HS-27A (cell line): ENCODE data around the gene STXBP6.

Experiments
- DNase-seq: peaks from one replicate; pipeline ENCODE4 v3.0.0-alpha.2; 2012; ENCODE audit warnings: low read depth, missing footprints

Gene STXBP6

DNA sequence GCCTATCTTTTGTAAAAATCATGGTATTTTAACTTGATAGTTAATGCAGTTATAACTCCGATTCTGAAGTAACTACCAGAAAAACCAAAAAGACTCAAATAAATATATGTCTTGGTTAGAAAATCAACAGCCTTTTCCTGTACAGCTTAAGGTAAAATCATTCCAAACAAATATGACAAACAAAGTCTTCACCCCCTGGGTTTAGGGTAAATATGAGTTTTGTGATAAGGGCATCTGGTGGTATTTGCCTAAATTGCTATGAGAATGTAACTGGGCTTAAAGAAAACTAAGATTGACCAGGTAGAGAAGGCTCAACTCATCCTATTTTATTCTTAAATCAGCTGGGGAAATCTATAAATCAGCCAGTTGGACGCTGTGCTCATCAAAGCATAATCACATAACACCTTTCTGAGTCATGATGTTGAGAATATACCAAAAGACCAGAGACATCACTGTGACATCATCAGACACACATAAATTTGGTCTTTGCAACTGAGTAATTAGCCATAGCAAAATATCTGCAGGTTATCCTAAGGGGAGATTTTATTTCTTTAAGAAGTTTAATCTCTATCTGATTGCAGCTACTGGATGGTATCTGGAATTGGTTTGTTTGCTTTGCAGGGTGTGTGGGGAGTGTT lies 133.9 kb downstream of the STXBP6 start:
- no peak for DNase-seq

GRCh38 chr14:24915403-24915921 lies 134.5 kb downstream of the STXBP6 start:
- DNase-seq: no peak

DNA sequence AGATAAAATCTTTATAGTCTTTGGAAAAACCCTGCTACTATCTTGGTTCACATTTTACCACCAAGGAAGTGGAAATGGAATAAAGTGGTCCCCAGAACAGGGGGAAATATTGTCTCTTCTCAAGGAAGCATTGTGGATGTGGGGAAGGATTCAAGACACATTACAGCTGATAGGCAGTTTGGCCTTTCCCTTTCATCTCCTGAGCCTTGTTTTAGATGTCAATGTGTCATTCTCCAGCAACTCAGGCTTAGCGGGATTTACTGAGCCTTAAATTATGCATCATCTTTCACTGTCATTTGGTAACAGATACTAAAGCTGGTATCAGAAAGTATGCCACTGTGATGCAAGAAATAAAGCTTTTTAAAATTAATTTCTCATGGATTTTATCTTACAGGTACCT lies 136.2 kb downstream of the STXBP6 start:
- DNase-seq: no peak

DNA sequence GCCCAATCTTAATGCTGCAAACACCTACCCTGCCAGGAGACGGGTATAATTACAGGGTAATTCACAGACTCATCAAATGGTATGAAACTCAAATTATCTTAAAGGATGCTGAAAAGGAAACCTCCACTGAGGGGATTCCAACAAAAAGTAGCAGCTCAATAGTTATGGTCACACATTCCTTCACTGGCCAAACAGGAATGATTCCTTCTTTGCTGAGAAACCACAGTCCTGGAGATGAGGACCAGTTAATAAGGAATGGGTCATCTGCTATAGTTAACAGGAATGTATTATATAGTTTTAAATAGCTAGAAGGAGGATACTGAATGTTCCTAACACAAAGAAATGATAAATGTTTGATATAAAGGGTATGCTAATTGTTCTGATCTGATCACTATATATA lies 136.9 kb downstream of the STXBP6 start:
- DNase-seq: no peak

GRCh38 chr14:24911324-24912109 lies 138.4 kb downstream of the STXBP6 start:
- peak; percentile 48 for DNase-seq

GRCh38 chr14:24910408-24910986 lies 139.4 kb downstream of the STXBP6 start:
- DNase-seq: no peak

DNA sequence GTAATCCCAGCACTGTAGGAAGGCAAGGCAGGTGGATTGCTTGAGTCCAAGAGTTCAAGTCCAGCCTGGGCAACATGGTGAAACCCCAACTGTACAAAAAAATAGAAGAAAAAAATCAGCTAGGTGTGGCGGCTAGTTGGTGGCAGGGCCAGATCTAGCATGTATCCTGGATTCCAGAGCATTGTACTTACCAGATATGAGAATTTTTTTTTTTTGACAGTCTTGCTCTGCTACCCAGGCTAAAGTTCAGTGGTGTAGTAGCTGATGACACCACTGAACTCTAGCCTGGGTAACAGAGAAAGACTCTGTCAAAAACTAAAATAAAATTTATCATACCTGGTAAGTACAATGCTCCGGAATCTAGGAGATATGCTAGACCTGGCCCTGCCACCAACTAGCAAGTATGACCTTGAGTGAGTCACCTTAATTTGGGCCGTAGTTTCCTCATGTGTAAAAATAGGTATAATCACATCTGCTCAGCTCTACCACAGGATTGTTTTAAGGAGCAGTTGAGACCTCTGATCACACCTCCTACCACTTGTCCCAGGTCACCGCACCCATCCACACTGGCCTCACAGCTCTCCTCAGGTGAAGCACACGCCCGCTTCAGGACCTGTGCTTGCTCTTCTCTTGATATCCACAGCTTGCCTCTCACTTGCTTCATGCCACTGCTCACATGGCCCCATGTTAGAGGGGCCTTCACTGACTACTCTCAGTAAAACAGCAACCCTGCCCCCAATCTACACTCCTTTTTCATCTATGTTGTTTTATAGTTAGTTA lies 140.2 kb downstream of the STXBP6 start:
- no peak for DNase-seq

DNA sequence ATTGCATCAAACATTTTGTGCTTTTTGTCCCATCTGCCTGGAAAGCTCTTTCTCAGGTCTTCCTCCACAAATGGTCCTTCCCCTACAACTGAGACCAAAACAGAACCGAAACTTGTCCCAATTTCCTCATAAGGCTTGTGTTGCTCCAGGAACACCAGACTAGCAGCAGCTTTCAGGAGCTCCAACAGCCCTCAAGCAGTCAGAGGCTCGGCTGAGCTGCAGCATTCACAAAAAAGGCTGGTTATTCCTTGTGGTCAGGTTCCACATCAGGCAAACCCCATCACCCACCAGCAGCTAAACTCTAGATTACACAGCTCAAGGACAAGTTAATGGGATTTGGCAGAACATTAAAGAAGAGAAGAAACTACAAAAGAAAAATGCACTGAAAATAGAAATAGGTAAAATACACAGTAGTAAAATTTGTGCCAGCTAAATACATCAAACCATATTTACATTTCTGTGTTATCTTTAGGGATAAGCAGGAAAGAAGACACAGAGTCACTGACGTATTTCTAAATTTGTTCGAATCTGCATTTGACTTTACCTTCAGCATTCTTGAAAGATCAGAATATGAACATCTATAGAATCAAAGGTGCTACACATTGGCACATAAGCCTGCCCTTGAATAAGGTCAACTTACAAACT lies 141.2 kb downstream of the STXBP6 start:
- DNase-seq: no peak

DNA sequence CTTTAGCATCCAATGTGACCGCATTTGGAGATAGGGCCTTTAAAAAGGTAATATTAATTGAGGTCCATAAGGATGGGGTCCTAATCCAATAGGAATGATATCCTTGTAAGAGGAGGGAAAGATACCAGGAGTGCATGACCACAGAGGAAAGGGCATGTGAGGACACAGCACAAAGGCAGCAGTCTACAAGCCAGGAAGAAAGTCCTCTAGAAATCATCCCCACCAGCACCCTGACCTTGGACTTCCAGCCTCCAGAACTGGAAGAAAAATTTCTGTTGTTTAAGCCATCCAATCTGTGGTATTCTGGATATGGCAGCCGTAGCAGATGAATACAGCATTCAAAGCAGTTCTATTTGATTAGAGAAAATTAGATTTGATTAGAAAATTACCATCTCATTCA lies 145.4 kb downstream of the STXBP6 start:
- DNase-seq: no peak

DNA sequence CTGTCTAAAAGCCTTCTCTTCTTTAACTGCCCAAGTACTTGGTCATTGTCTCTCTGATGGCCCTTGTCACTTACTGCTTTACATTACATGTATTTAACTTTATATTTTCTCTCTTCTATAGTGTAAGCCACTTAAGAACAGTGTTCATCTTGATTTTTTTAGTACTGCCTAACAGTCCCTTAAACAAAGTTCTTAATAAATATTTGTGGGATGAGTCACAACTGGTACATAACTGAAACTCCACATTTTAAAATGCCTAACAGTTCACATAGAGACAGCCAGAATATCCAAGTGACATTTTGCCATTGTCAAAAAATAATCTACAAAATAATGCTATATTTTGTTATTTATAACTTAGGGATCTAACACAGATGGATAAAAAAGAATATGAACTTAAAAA lies 146.6 kb downstream of the STXBP6 start:
- DNase-seq: peak; percentile 53

- no peak for DNase-seq
These were observed 149.5 kb downstream of the STXBP6 start for GRCh38 chr14:24900269-24901100.

DNA sequence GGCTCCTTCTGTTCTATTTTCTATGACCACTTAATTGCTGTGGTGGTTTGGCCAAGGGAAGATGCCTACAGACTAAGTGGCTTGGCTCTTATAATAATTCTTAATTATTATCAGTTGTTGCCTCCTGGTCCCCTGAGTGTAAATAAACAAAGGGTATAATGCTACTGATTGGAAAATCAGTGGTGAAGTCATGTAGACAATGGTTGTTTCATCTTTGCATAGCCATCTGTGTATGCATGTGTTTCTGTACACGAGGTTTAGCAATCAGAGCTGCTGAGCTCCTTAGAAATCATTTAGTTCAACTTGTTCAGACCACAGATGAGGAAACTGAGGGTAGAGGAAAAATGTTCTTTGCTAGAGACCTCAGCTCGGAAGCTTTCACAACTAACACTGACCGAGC lies 152.2 kb downstream of the STXBP6 start:
- DNase-seq: no peak

- no peak for DNase-seq
These were observed 154.3 kb downstream of the STXBP6 start for GRCh38 chr14:24895622-24896021.

- no peak for DNase-seq
These were observed 154.7 kb downstream of the STXBP6 start for GRCh38 chr14:24895243-24895583.

DNA sequence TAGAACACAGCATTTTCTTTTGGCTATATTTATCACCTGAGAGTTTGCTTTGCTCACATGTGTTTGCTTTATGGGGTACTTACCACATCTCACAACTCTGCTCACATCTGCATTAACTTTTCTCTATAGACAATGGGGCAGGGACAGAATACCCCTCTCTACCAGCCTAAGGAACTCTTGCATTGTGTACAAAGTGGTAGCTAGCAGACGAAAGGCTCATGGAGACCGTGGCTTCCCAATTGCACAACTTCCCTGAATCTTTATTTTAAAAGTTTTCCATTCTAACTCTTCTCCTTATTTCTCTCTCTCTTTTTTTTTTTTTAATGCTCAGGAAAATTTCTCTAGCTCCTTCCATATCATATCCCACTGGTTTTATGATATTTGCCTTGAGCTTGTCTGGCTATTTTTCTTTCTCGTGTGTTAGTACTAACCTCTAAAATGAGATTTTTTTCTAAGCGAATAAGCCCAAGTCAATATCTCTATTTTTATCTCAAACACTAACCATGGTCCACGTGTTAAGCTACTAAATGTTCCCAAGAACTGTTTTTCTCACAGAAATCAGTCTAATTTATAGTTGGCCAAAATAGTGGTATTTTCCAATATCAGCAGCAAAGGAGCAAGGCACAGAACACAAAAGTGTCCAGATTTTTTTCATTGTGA lies 155.2 kb downstream of the STXBP6 start:
- no peak for DNase-seq

- no peak for DNase-seq
These were observed 157.4 kb downstream of the STXBP6 start for GRCh38 chr14:24892497-24893051.

DNA sequence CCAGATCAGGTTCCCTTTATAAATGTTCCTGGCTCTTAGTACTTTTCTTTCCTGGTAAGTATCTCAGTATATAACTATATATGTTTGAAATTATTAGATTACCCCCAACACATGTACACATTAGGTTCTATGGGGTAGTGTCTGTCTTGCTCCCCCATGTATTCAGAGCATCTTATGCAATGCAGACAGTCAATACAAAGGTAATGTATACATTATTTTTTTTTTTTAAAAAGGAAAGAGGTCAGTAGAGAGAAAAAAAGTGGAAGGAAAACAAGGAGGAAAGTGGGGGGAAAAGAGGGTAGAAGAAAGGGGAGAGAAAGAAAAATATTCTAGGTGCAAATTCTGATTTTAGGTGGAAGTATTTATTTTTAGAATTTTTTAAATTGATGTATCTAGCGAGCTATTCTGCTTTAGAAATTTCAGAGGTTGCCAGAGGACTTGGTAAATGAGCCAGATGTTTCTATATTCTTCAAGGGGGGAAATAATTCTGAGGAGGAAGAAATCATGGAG lies 157.9 kb downstream of the STXBP6 start:
- DNase-seq: no peak

DNA sequence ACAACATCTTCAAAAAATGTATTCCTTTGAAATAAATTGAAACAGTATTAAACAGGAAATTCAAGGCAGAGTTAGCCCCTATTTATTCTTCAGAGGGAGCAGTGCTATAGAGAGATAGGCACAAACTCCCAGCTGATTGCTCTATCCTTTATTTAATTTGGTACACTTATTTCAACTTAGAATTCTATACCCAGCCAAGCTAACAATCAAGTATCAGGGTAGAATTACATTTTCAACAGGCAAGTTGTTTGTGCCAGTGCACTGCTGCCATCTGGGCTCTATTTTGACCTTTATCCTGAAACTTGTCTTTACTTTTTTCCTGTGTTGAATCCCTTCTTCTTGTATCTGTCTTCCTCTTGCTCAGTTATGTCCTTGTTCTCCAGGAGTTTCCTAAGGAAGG lies 159.2 kb downstream of the STXBP6 start:
- DNase-seq: no peak

GRCh38 chr14:24889843-24890242 lies 160.1 kb downstream of the STXBP6 start:
- DNase-seq: no peak

GRCh38 chr14:24888532-24888931 lies 161.4 kb downstream of the STXBP6 start:
- DNase-seq: no peak
